ENCODE measurements around the gene ALDH6A1. TPM values are rescaled to one million over a fixed set of nuclear protein-coding genes. Genes with fewer than 3 reads are reported as not detected.
A peak's percentile ranks its signal among the peaks of the same experiment; 100 is the strongest.
"Not testable (repeated sequence)": the region's sequence is repeated elsewhere in the genome, so short reads cannot be mapped to it uniquely, and the experiment has no call there.

ALDH6A1 gene
- 24.0 TPM for total RNA-seq

DNA sequence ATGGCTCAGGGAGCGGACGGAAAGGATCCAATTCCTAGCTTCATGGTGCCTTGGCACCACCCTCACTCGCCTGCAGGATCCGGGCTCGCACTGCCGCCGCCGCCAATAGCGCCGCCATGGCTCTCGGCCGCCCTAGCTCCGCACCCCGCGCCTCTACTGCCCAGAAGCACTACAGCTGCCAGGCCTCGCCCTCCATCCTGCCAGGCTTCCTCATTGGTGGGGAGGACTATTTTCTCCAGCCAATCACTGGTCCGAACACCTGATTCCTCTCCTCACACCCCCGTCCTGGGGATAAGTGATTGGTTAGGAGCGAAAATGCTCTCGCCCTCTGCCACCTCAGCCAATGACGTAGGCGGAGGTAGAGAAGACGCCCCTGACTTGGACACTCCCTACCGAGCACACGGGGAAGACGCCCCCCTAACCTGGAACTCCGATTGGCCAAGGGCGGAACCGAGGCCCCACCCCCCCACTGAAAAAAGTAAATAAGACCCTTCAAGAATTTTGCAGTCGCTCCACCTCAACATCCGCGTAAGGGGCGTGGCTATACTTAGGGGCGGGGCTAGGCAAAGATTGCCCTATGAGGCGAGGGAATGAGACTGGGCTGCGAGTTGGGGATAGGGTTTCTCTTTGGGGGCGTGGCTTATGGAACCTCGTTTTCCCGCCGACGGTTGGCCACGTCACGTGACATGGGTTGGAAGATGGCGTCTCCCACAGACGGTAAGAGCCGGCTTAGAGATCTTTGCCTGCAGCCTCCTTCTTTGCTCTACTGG is at the start of gene ALDH6A1, which contains the start of gene LIN52:
TSS of gene ALDH6A1 (minus strand) at position 177 of the 770 bp plus-strand sequence. CDS start at position 118, 59 bp downstream.
TSS of gene LIN52 (plus strand) at position 680 of the 770 bp plus-strand sequence. CDS start at position 699, 19 bp downstream.
- peak within 1 kb of the TSS; percentile 97 for H3K27ac ChIP-seq (ENCODE audit: low read depth, low read length)
- peak within 1 kb of the TSS; percentile 94 to 99 (median 97) for H3K4me3 ChIP-seq (ENCODE audit: low read length in 3 of 3)
- peaks cover 18 to 33% (median 22%) of the 10 kb centered on the region in 3 donors for H3K4me1 ChIP-seq (ENCODE audit: control insufficient read depth in 3 of 3, insufficient read depth in 3 of 3, low read length in 3 of 3)
- no peaks in the 10 kb centered on the region for H3K27me3 ChIP-seq (ENCODE audit: control insufficient read depth in 3 of 3, insufficient read depth in 3 of 3, low read length in 3 of 3)
- H3K9ac ChIP-seq (ENCODE audit: low read depth in 1 of 3, low read length in 3 of 3), result peak within 1 kb of the TSS; percentile 91 to 98 (median 95)
- no peaks in the 10 kb centered on the region for H3K36me3 ChIP-seq (ENCODE audit: control insufficient read depth in 3 of 3, insufficient read depth in 3 of 3, low read length in 3 of 3)
- no peaks in the 10 kb centered on the region for H3K9me3 ChIP-seq (ENCODE audit: control insufficient read depth in 3 of 3, low read length in 3 of 3)

DNA sequence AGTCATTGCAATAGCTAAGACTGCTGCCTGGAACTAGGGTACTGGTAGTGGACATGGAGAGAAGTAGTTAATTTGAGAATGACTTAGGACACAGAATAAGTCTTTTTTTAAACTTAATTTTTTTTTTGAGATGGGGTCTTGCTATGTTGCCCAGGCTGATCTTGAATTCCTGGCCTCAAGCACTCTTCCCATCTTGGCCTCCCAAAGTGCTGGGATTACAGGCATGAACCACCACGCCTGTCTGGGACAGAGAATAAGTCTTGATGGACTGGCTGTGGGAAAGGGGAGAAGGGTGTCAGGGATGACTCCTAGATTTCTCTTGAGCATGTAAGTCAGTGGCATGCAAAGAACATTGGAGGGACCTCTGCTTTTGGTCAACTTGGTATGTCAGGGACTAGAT is 43.4 kb upstream of the ALDH6A1 start:
- Histone ChIP-seq H3K4me1 (ENCODE audit: control insufficient read depth in 3 of 3, insufficient read depth in 3 of 3, low read length in 3 of 3) (no peaks in the 10 kb centered on the region), H3K36me3 (ENCODE audit: control insufficient read depth in 3 of 3, insufficient read depth in 3 of 3, low read length in 3 of 3) (peaks cover 0 to 2% (median 0%) of the 10 kb centered on the region in 3 donors)

DNA sequence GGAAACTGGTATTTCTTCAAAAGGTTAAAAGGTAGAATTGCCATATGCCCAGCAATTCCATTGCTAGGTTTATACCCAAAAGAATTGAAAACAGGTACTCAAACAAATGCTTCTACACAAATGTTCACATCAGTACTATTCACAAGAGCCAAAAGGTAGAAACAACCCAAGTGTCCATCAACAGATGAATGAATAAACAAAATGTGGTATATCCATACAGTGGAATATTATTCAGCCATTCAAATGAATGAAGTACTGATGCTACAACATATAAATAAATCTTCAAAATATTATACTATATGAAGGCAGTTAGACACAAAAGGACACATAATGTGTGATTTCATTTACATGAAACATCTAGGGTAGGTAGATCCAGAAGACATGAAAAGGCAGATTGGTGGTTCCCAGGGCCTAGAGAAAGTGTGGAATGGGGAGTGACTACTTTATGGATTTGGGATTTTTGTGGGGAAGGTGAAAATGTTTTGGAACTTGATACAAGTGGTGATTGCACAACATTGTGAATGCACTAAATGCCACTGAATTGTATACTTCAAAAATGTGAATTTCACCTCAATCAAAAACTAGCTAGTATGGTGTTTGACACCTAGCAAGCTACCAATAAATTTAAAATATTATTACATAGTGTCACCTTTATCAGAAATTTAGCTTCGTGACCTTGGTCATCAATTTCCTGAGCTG is 42.2 kb upstream of the ALDH6A1 start:
- Histone ChIP-seq H3K9ac (ENCODE audit: low read depth in 1 of 3, low read length in 3 of 3) (no peak overlapping the region), H3K36me3 (ENCODE audit: control insufficient read depth in 3 of 3, insufficient read depth in 3 of 3, low read length in 3 of 3) (peaks cover 0 to 2% (median 0%) of the 10 kb centered on the region in 3 donors), H3K27ac (ENCODE audit: low read depth, low read length) (no peak overlapping the region), H3K4me1 (ENCODE audit: control insufficient read depth in 3 of 3, insufficient read depth in 3 of 3, low read length in 3 of 3) (no peaks in the 10 kb centered on the region), H3K4me3 (ENCODE audit: low read length in 3 of 3) (no peak overlapping the region), H3K27me3 (ENCODE audit: control insufficient read depth in 3 of 3, insufficient read depth in 3 of 3, low read length in 3 of 3) (no peaks in the 10 kb centered on the region), H3K9me3 (ENCODE audit: control insufficient read depth in 3 of 3, low read length in 3 of 3) (no peaks in the 10 kb centered on the region)

More for the DNA sequence above, 43.4 kb upstream of the ALDH6A1 start:
- Histone ChIP-seq H3K27me3 (ENCODE audit: control insufficient read depth in 3 of 3, insufficient read depth in 3 of 3, low read length in 3 of 3) (no peaks in the 10 kb centered on the region), H3K9ac (ENCODE audit: low read depth in 1 of 3, low read length in 3 of 3) (no peak overlapping the region), H3K4me3 (ENCODE audit: low read length in 3 of 3) (no peak overlapping the region), H3K9me3 (ENCODE audit: control insufficient read depth in 3 of 3, low read length in 3 of 3) (no peaks in the 10 kb centered on the region), H3K27ac (ENCODE audit: low read depth, low read length) (no peak overlapping the region)

DNA sequence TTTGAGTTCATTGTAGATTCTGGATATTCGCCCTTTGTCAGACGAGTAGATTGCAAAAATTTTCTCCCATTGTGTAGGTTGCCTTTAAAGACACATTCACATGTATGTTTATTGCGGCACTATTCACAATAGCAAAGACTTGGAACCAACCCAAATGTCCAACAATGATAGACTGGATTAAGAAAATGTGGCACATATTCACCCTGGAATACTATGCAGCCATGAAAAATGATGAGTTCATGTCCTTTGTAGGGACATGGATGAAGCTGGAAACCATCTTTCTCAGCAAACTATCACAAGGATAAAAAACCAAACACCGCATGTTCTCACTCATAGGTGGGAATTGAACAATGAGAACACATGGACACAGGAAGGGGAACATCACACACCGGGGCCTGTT is 41.2 kb upstream of the ALDH6A1 start:
- not testable (repeated sequence) for H3K9me3 ChIP-seq (ENCODE audit: control insufficient read depth in 3 of 3, low read length in 3 of 3); H3K27ac ChIP-seq (ENCODE audit: low read depth, low read length); H3K36me3 ChIP-seq (ENCODE audit: control insufficient read depth in 3 of 3, insufficient read depth in 3 of 3, low read length in 3 of 3); H3K4me1 ChIP-seq (ENCODE audit: control insufficient read depth in 3 of 3, insufficient read depth in 3 of 3, low read length in 3 of 3); H3K4me3 ChIP-seq (ENCODE audit: low read length in 3 of 3); H3K27me3 ChIP-seq (ENCODE audit: control insufficient read depth in 3 of 3, insufficient read depth in 3 of 3, low read length in 3 of 3); H3K9ac ChIP-seq (ENCODE audit: low read depth in 1 of 3, low read length in 3 of 3)

DNA sequence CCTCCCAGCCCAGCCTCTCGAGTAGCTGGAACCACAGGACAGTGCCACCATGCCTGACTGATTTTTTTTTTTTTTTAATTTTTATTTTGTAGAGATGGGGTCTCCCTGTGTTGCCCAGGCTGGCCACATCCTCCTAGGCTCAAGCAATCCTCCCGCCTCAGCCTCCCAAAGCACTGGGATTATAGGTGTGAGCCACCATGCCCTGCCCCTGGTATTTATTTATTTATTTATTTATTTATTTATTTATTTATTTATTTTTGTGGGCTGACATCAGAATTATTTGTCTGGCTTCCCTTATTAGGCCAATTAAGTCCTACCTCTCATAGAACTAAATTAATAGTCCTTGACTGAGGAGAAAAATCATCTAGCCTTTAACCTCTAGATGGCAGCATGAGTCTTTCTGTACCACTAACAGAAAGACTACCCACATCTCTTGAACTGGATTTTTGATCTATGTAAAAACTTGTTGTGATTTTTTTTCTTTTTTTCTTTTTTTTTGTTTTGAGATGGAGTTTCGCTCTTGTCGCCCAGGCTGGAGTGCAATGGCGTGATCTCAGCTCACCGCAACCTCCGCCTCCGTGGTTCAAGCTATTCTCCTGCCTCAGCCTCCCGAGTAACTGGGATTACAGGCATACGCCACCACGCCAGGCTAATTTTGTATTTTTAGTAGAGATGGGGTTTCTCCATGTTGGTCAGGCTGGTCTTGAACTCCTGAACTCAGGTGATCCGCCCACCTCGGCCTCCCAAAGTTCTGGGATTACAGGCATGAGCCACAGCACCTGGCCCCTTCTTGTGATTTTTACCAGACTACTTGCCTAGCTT is 27.4 kb upstream of the ALDH6A1 start:
- H3K9me3 ChIP-seq (ENCODE audit: control insufficient read depth in 3 of 3, low read length in 3 of 3); H3K36me3 ChIP-seq (ENCODE audit: control insufficient read depth in 3 of 3, insufficient read depth in 3 of 3, low read length in 3 of 3); H3K9ac ChIP-seq (ENCODE audit: low read depth in 1 of 3, low read length in 3 of 3); H3K4me1 ChIP-seq (ENCODE audit: control insufficient read depth in 3 of 3, insufficient read depth in 3 of 3, low read length in 3 of 3); H3K27me3 ChIP-seq (ENCODE audit: control insufficient read depth in 3 of 3, insufficient read depth in 3 of 3, low read length in 3 of 3); H3K27ac ChIP-seq (ENCODE audit: low read depth, low read length); H3K4me3 ChIP-seq (ENCODE audit: low read length in 3 of 3): not testable (repeated sequence)

DNA sequence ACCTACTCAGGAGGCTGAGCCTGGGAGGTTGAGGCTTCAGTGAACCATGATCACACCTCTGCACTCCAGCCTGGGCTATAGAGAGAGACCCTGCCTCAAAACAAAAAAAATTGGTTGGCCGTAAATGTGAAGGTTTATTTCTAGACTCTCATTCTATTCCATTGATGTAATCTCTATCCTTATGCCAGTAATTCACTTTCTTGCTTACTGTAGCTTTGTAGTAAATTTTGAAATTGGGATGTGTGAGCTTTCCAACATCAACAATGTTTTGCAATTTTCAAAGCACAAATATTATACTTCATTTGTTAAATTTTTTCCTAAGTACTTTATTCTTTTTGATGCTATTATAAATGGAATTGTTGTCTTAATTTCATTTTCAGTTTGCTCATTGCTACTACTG is 25.1 kb upstream of the ALDH6A1 start:
- Histone ChIP-seq H3K4me3 (ENCODE audit: low read length in 3 of 3) (no peak overlapping the region), H3K9me3 (ENCODE audit: control insufficient read depth in 3 of 3, low read length in 3 of 3) (no peaks in the 10 kb centered on the region), H3K27me3 (ENCODE audit: control insufficient read depth in 3 of 3, insufficient read depth in 3 of 3, low read length in 3 of 3) (no peaks in the 10 kb centered on the region), H3K27ac (ENCODE audit: low read depth, low read length) (no peak overlapping the region), H3K4me1 (ENCODE audit: control insufficient read depth in 3 of 3, insufficient read depth in 3 of 3, low read length in 3 of 3) (no peaks in the 10 kb centered on the region), H3K36me3 (ENCODE audit: control insufficient read depth in 3 of 3, insufficient read depth in 3 of 3, low read length in 3 of 3) (peaks cover 2 to 10% (median 3%) of the 10 kb centered on the region in 3 donors), H3K9ac (ENCODE audit: low read depth in 1 of 3, low read length in 3 of 3) (no peak overlapping the region)

DNA sequence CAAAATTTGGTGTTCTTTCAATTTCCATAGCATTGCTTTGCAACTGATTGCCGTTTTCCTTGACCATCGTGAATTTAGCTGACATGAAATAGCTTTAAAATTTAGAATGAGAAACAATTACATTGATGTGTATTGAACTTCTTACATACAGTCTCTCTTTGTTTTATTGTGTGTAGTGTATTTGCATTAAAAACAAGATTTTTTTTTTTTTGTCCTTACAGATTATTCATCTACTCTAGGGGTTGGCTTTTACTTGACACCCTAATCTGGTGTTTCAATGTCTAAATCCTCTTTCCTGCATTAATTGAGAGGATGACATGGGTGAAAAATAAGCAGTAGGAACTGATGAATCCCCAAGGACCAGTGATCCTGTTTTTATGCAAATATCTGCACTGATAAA is 21.1 kb upstream of the ALDH6A1 start:
- peaks cover 5 to 9% (median 8%) of the 10 kb centered on the region in 3 donors for H3K36me3 ChIP-seq (ENCODE audit: control insufficient read depth in 3 of 3, insufficient read depth in 3 of 3, low read length in 3 of 3)
- H3K27ac ChIP-seq (ENCODE audit: low read depth, low read length), result no peak overlapping the region
- H3K4me3 ChIP-seq (ENCODE audit: low read length in 3 of 3), result no peak overlapping the region

DNA sequence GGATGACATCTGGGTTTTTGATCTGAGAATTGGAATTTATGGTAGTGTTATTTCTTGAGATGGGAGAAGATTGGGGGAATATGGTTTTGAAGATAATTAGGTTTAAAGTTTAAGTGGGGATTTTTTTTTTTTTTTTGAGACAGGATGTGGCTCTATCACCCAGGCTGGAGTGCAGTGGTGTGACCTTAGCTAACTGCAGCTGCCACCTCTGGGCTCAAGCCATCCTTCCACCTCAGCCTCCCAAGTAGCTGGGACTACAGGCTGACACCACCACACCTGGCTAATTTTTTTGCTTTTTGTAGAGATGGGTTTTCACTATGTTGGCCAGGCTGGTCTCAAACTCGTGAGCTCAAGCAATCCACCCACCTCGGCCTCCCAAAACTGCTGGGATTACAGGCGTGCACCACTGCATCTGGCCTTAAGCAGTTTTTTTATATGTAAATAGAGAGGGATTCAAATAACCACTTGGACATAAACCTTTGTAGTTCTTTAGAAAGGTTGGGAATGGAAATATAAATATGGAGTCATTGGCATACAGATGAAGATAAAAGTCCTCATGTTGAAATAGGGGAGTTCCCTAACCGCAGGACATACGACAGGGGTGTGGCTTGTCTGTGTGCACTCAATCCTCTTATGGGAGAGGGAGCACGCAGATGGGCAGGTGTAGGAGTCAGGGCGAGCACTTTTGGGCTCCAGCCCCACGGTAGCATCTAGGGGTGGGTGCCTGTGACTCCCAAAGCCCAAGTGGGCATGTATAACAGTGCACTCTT is 5.2 kb upstream of the ALDH6A1 start:
- Histone ChIP-seq H3K9me3 (ENCODE audit: control insufficient read depth in 3 of 3, low read length in 3 of 3) (no peaks in the 10 kb centered on the region), H3K27me3 (ENCODE audit: control insufficient read depth in 3 of 3, insufficient read depth in 3 of 3, low read length in 3 of 3) (no peaks in the 10 kb centered on the region), H3K36me3 (ENCODE audit: control insufficient read depth in 3 of 3, insufficient read depth in 3 of 3, low read length in 3 of 3) (peaks cover 3 to 6% (median 5%) of the 10 kb centered on the region in 3 donors), H3K4me1 (ENCODE audit: control insufficient read depth in 3 of 3, insufficient read depth in 3 of 3, low read length in 3 of 3) (peaks cover 12 to 17% (median 14%) of the 10 kb centered on the region in 3 donors), H3K4me3 (ENCODE audit: low read length in 3 of 3) (no peak overlapping the region), H3K27ac (ENCODE audit: low read depth, low read length) (no peak overlapping the region), H3K9ac (ENCODE audit: low read depth in 1 of 3, low read length in 3 of 3) (no peak overlapping the region)

More for the DNA sequence above, 21.1 kb upstream of the ALDH6A1 start:
- H3K27me3 ChIP-seq (ENCODE audit: control insufficient read depth in 3 of 3, insufficient read depth in 3 of 3, low read length in 3 of 3), result no peaks in the 10 kb centered on the region
- no peaks in the 10 kb centered on the region for H3K4me1 ChIP-seq (ENCODE audit: control insufficient read depth in 3 of 3, insufficient read depth in 3 of 3, low read length in 3 of 3)
- H3K9me3 ChIP-seq (ENCODE audit: control insufficient read depth in 3 of 3, low read length in 3 of 3), result no peaks in the 10 kb centered on the region
- H3K9ac ChIP-seq (ENCODE audit: low read depth in 1 of 3, low read length in 3 of 3), result no peak overlapping the region

DNA sequence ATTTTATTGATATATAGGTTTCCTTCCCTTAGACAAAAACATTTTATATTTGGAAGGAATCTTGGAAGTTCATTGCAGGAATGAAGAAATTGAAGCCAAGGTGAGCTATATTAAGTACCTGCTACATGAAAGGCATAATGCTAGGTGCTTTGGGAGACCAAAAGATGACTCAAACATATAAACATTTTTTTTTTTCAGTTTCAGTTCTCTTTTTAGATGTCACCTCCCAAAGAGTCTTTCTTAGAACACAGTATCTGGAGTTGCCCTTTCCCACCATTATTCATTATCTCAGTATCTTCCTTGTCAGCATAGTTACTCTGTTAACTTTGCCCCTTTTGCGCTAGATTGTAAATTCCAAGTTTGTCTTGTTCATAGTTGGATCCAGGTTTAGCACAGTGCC is 1.6 kb upstream of the ALDH6A1 start:
- peak overlapping the region; percentile 82 to 91 (median 88) for H3K9ac ChIP-seq (ENCODE audit: low read depth in 1 of 3, low read length in 3 of 3)
- peak overlapping the region; percentile 85 for H3K27ac ChIP-seq (ENCODE audit: low read depth, low read length)
- H3K27me3 ChIP-seq (ENCODE audit: control insufficient read depth in 3 of 3, insufficient read depth in 3 of 3, low read length in 3 of 3), result no peaks in the 10 kb centered on the region

More for the DNA sequence above, 1.6 kb upstream of the ALDH6A1 start:
- Histone ChIP-seq H3K4me3 (ENCODE audit: low read length in 3 of 3) (peak overlapping the region; percentile 86 to 95 (median 94)), H3K4me1 (ENCODE audit: control insufficient read depth in 3 of 3, insufficient read depth in 3 of 3, low read length in 3 of 3) (peaks cover 18 to 33% (median 22%) of the 10 kb centered on the region in 3 donors), H3K36me3 (ENCODE audit: control insufficient read depth in 3 of 3, insufficient read depth in 3 of 3, low read length in 3 of 3) (peaks cover 0 to 2% (median under 1%) of the 10 kb centered on the region in 3 donors), H3K9me3 (ENCODE audit: control insufficient read depth in 3 of 3, low read length in 3 of 3) (no peaks in the 10 kb centered on the region)

Measured in skeletal muscle tissue (tissue), 4 donors.